GDM1 (cell line): ENCODE data around the gene BLOC1S6.
"Not testable (repeated sequence)": the region's sequence is repeated elsewhere in the genome, so short reads cannot be mapped to it uniquely, and the experiment has no call there.

Source experiments
- DNase-seq: peaks from one replicate; lab custom pipeline; 2025; lab: John Stamatoyannopoulos, UW

Gene BLOC1S6

GRCh38 chr15:45641374-45641781, 54.2 kb downstream of the BLOC1S6 start:
- DNase-seq, result no peak

- DNase-seq, result no peak
Observed at GRCh38 chr15:45641999-45642932, 55.1 kb downstream of the BLOC1S6 start.

GRCh38 chr15:45644437-45644836, 57.3 kb downstream of the BLOC1S6 start:
- no peak for DNase-seq

- DNase-seq, result no peak
Observed at GRCh38 chr15:45645026-45645980, 58.1 kb downstream of the BLOC1S6 start.

GRCh38 chr15:45646220-45646619, 59.0 kb downstream of the BLOC1S6 start:
- DNase-seq, result no peak

- DNase-seq, result no peak
Observed at GRCh38 chr15:45647828-45648227, 60.6 kb downstream of the BLOC1S6 start.

GRCh38 chr15:45648521-45649200, 61.5 kb downstream of the BLOC1S6 start:
- DNase-seq, result no peak

- DNase-seq, result not testable (repeated sequence)
Observed at GRCh38 chr15:45650007-45650406, 62.8 kb downstream of the BLOC1S6 start.

- no peak for DNase-seq
Observed at GRCh38 chr15:45650889-45651525, 63.8 kb downstream of the BLOC1S6 start.

GRCh38 chr15:45653702-45654424, 66.7 kb downstream of the BLOC1S6 start:
- no peak for DNase-seq

- no peak for DNase-seq
Observed at GRCh38 chr15:45654749-45655148, 67.6 kb downstream of the BLOC1S6 start.

GRCh38 chr15:45657254-45657653, 70.1 kb downstream of the BLOC1S6 start:
- no peak for DNase-seq

- DNase-seq, result no peak
Observed at GRCh38 chr15:45657764-45658545, 70.8 kb downstream of the BLOC1S6 start.
